Endometrium (tissue), 2 donors: ENCODE measurements around the gene HELZ2.

Source experiments
- FAIRE-seq: peaks from 2 replicates; lab custom pipeline; 2012; peaks lifted over from hg19 to GRCh38; lab: Jason Lieb, UNC
- donor health status: control.
- donor health status: control.

The HELZ2 gene

DNA sequence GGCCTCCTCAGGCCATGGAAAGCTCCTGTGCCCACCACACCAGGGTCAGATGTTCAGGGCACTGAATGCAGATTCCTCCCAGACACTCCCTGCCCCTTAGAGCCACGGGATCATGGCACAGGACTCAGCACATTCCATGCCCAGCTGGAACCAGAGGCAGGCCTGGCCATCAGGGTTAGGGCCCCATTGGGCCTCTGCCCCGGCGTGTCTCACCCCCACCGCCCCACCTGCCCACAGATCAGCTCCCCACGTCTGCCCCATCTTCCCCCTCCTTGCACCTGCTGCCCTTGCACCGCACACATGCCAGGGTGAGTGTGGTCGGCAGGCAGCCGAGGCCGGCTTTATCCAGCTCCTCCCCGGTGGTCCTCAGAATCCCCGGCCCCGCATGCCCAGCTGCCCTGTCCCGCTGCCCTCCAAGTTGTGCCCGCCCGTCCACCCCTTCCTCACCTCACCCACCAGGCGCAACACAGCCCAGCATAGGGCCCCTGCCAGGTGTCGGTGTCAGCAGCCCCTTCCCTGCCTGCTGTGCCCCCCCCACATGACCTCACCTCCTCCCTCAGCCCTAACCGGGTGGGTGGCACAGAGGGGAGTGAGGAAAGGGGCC is 24.3 kb downstream of the HELZ2 start:
- no peak for FAIRE-seq

DNA sequence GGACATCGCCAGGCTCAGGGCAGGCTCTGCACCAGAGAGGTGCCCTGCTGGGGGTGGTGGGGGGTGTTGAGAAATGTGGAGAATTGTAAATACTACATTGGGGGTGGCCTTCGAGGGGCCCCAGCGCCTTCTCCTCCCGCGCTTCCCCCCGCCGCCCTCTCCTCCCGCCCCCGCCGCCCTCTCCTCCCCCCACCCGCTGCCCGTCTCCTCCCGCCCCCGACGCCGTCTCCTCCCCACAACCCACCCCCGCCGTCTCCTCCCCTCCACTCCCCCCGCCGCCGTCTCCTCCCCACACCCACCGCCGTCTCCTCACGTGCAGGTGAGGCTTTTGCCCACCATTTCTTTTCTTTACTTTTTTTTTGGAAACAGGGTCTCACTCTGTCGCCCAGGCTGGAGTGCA is 25.0 kb downstream of the HELZ2 start:
- FAIRE-seq, result no peak

DNA sequence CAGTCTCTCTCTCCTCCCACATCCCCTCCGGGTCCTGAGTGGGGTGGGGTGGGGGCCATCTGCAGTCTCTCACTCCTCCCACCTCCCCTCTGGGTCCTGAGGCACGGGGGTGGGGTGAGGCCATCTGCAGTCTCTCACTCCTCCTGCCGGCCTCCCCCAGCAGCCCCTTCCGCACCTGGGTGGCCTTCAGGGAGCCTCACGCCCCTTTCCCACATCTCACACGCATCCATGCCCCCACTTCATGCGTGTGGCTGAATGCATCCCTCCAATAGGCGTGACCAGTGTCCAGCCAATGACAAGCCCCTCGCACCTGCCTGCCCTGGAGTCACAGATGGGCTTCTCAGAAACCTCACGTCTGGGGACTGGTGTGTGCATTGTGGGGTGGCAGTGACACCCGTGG is 25.5 kb downstream of the HELZ2 start:
- FAIRE-seq, result no peak

DNA sequence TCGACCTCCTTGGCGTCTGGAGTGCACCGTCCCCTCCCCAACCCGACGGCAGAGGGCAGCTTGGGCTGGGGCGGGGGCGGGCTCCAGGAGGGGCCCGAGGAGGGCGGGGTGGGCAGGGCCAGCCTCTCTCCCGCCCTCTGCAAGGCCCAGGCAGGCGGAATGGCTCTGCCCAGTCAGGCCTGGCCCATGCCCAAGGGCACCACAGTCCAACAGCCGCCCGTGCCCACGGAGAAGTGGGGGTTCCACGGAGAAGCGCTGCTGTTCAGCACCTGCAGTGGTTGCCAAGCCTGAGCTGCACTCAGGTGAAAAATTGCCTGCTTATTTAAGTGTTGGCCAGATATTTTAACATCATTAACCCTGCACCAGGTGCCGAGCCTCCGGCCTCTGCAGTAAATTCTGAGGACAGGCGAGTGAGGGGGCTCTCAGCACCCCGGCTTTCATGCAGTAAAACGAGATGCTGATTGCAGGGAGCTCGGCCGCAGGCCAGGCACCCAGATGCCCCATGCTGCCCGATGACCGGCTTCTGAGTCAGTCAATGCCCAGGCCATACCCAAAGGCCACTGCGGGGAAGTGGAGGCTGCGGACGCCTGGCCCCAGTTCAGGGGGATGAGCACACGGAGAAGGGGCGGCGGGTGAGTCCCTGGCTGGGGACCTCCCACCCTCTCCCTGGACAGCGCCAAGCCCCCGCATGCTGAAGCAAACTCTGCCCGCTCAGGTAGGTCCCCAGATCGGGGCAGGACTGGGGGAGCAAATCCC is 26.1 kb downstream of the HELZ2 start, which contains the start of gene SRMS:
TSS of gene SRMS (minus strand) at position 25 of the 756 bp plus-strand sequence. CDS start 286 bp downstream, outside the sequence.
- no peak for FAIRE-seq

DNA sequence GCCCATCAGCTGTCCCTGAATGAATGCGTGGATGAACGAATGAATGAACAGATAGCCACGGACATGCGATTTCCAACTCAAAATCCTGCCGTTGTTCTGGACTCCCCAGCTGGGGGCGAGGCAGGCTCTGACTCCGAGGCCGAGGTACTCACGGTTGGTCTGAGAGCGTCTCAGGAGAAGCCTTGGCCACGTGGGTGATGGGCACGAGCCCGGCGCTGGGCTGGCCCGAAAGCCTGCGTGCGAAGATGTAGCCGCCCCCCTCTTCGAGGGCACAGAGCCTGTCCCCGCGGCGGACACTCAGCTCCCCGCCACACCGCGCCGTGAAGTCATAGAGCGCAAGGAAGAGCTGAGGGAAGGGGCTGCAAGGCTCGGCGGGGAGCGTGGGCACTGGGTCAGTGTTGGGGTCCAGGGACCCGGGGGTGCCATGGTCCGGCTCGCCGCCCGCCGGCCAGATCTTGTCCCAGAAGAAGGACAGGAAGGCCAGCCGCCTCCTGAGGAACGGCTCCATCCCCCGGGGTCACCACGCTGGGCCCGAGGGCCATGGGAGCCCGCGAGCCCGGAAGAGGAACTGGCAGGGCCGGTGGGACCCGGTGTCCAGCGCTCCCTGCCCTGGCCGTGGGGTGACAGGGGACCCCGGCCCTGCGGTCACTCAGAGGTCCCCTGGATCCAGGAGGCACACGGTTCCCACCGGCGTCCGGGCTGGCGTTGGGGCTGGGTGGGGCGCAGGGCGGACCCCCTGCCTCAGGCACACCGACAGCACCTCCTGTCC is 26.9 kb downstream of the HELZ2 start:
- FAIRE-seq, result no peak

DNA sequence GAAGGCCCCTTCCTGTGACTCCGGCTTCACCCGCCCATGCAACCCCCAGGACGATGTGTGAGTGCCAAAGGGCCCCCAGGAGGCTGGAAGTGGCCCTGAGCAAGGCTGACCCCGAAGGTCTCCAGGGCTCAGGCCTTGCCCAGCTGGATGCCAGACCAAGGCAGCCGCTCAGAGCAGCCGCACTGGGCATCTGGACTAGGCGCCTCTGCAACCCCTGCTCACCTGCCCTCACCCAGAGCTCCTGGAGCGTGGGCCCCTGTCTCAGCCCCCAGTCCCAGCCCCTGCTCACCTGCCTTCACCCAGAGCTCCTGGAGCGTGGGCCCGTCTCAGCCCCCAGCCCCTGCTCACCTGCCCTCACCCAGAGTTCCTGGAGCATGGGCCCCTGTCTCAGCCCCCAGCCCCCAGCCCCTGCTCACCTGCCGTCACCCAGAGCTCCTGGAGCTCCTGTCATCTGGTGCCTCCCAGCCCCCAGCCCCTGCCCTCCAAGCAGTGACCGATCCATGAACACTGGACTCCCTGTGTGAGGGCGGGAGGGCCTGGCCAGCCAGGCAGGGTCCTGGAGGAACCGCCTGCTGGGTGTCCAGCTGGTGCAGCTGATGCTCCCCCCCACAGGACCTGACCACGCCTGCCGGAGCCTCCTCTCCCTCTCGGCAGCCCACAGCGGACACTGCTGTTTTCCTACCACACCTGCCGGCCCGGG is 27.6 kb downstream of the HELZ2 start:
- no peak for FAIRE-seq

DNA sequence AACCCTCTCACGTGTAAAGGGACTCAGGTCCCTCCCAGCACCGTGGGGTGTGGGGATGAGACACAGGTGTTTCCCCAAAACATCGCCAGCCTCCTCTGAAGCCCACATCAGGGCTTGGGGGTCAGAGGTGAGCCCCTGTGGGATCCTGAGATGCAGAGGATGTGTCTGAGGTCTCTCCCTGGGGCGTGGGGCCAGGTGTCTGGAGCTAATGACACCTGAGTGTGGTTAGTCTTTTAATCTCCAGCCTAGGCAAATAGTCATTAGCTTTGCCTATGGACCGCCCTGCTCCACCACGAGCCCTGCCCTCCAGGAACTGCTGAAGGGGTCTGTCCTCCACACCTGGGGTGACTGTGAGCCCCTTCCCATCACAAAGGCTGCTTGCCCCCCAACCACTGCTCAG is 28.2 kb downstream of the HELZ2 start:
- no peak for FAIRE-seq

DNA sequence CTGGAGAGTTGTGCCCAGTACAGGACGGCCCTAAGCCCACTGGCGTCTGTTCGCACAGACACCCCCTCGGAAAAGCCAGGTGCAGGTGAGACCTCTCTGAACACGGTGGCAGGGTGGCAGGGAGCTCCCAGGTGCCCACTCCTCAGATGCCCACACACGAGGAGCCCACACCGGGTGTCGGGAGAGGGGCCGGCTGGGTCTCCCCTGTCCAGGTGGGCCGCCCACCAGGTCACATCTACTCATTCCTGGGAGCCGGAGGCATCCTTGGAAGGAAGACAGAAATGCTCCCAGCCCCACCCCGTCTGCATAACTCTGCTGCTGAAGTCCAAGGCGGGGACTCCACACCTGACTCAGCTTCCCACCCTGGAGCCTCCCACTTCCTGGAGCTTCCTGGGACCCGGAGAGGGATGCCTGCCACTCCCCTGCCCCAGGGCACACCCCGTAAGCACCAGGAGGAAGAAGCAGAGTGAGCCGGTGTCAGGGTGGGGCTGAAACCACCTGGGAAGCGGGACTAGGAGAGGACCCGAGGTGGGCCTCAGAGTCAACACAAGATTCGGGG is 29.0 kb downstream of the HELZ2 start:
- no peak for FAIRE-seq

DNA sequence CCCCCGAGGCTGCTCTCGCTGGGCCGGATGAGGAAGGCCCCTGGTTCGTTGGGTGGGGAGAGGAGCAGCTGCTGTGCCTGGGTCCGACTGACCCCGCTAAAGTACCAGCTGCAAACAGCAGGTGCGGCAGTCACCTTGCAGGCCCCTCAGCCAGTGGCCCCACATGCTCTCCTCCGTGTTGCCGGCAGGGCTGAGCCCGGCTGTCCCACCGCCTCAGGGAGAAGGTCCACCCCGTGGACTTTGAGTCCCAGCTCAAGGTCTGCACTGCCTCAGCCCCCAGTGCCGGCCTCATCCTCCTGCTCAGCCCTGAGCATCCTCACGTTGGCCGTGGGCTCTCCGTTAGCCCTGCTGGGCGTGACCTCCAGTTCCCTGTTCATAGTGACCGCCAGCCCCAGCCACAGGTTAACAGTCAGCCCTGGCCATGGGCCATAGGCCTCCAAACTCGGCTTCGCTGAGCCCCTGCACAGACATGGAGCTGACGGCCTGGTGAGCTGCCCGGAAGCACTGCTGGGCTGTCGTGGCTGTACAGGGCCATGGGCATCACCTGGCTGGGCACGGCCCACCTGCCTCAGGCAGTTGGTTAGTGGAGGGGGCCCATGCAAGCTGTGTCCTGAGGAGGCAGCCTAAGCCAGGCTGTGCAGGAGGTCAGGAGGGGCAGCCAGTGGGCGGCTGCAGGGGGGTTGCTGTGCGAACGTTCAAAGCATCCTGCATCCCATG is 29.6 kb downstream of the HELZ2 start:
- FAIRE-seq, result no peak

DNA sequence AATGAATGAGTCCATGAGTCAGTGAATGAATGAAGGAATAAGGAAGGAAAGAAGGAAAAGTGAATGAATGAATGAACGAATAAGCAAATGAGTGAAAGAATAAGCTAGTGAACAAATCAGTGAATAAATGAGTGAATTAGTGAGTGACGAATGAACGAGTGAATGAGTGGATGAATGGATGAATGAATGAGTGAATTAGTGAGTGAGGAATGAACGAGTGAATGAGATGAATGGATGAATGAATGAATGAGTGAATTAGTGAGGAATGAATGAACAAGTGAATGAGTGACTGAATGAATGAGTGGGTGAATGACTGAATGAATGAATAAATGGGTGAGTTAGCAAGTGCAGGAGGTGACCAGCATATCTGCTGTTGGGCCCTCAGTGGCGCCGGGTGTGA is 30.3 kb downstream of the HELZ2 start:
- no peak for FAIRE-seq

DNA sequence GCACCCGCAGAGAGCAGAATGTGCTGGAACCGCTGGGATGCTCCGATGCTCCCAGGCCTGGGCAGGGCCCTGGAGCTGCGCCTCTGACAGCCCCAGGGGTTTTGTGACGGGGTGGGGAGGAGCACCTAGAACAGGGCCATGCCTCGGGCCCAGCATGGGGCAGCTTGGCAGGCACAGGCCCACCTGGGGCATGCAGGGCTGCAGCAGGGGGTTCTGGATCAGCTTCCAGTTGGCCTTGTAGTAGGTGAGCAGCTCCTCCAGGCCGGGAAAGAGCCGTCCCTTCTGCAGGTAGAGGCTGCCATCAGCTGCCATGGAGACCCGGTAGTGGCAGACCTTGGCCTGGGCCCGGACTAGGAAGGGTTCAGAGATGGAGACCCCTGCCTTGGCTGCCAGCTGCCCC is 30.9 kb downstream of the HELZ2 start:
- no peak for FAIRE-seq

DNA sequence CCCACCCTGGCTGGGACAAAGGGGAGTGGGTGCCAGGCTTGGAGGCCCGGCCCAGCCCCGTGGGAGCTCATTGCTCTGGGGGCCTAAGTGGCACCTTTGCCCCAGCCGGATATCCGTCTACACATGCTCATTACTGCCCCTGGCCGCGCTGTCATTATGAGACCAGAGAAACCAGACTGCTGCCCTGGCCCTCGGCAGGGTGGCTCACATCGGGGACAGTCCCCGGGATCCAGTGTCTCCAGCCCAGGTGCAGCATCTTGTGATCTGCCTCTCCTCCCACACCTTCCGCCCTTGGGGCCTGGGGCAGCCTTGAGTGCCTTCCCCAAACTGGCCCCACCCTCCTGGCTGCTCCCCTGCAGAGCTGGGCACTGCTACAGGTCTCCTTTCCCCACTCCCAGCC is 31.3 kb downstream of the HELZ2 start:
- FAIRE-seq, result no peak

DNA sequence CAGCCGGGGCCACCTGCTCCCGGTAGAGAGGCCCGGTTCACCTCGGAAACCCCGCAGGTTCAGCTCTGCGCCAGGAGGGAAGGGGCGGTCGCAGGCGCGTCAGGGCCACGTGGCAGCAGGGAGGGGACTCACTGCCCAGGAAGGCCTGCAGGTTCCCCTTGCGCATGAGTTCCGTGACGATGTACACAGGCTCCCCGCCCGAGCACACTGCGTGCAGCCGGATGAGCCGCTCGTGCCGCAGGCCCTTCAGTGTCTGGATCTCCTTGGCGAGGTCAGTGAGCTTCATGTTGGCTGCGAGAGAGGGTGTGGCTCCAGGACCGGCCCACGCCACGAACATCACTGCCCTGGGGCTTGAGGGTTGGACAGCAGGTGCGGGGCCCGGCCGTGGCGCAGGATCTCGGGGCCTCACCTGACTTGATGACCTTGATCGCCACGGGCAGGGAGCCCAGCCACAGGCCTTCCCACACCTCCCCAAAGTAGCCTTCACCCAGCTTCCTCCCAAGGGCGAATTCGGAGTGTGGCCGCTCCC is 31.9 kb downstream of the HELZ2 start:
- no peak for FAIRE-seq

DNA sequence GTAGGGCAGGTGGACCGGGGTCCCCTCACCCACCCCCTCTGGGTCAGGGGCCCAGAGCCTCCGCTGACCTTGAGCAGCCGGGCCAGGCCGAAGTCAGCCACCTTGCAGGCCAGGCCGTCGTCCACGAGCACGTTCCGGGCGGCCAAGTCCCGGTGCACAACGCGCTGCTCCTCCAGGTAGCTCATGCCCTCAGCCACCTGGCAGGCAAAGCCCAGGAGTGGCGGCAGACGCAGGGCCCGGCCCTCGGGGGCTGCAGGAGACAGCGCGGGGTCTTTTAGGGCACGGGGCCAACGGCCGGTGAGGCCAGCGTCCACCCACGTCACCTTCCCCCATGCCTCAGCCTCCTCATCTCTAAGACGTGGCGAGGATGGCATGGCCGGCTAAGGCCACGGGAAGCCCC is 32.7 kb downstream of the HELZ2 start:
- no peak for FAIRE-seq

DNA sequence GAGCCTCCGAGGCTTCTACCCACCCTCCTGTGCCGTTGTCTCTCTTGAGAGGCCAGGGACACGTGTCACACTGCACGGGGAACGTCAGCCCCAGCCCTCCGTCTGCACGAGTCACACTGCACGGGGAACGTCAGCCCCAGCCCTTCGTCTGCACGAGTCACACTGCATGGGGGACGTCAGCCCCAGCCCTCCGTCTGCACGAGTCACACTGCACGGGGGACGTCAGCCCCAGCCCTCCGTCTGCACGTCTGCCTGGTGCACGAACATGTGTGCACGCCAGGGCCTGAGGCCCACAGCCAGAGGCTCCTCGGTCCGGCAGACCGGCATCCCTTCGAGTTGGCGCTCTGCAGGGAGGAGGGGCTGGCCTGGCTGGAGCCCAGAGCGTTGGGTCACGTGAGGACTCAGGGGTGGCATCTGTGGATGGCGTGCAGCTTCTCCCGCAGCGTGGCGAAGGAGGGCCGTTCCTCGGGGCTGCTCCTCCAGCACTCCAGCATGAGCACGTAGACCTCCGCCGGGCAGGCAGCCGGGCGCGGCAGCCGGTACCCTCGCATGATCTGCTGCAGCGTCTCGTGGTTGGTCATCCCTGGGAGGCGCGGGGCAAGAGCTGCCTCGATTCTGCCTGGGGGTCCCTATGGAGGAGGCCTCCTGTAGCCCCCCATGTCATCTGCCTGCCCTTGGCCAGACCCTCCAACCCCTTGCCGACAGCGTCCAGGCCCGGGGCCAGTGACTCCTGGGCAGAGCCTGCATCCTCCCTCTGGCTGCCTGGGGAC is 33.4 kb downstream of the HELZ2 start:
- FAIRE-seq, result no peak

DNA sequence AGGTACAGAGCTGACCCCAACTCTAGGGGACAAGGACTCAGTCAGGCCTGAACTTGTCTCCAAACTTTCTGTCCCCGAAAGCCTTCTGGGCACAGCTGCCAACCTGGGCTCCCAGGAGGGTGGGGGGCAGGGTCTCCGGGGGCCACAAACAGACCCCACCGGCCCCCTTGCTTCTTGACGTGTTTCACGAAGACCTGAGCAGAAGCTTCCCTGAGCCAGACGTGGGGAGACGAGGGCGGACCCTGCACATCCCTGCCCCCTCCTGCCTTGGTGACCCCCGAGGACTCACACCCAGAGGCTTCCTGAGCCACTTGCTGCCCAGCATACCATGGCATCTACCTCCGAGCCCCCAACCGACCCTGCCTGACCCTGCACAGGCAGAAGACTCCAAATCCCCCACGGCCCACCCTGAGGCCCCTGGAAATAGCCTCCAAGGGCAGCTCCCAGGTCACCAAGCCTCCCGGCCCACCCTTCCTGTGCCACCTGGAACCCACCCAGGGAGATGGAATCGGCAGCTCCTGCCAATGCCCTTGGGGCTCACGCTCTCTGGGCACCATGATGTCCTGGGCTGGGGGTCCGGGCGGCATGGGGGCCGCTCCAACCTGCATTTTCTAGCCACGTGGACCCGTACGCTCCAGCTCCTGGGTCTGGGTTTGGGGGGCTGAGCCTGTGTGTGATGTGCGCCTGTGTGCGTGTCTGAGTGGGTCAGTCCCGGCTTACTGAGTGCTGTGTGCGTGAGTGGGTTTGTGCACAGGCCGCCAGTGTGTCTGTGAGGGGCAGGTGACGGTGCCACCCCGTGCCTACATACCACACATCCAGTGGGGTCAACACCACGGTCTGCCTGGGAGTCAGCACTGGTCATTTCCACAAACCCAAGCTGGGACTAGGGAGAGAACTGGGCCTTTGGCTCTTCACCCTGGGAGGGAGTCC is 34.3 kb downstream of the HELZ2 start:
- FAIRE-seq, result no peak

DNA sequence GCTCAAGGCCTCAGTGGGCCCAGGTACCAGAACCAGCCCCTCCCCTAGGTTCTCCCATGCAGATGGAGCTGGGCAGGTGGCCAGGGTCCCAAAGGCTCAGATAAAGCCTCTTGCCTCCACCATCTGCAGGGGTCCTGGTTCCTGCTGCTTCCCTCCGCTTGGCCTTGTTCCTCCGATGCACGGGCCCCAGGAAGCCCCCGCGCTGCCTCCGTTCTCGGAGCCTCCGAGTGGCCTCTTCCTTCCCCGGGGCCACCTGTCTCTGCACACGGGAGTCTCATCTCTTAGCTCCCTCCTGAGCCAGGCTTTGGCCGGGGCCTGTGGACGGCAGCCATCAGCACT is 35.0 kb downstream of the HELZ2 start:
- FAIRE-seq, result no peak

DNA sequence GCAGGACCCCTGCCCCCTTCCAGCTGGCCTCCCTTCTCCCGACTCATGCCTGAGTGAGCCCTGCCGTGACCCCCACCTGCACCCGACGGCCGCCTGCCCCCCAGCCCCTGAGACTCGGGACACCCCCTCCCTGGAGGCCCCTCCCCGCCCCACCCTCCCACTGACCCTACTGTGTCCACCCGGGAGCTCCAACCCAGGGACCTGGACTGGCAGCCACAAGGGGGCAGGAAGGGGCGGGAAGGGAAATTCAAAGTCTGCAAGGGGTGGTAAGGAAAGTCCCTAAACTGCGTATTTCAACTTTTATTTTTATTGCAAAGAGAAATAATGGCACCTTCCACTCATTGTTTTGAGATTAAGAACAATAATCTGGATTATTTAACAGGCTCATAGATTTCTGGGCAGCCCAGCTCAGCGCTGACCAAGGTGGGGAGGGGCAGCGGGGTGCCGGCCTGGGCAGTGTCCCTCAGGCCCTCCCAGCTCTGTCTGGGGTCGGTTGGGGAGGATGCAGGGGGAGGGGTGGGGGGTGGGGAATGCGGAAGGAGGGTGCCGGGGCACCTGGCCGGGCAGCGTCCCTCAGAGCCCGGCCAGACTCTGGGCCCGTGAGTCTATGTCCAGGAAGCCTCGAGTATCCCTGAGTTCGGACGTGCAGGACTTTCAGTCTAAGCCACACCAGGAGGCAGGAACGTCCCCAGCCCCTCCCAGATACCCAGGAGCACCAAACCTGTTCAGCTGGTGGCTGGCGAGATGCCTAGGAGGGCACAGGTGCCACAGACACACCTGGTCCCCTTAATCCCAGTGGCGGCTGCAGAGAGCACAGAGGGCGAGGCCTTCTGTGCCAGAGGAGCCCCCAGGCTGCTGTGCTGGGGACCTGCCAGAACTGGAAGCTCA is 35.6 kb downstream of the HELZ2 start:
- no peak for FAIRE-seq
